Lower leg skin (tissue), 3 donors: ENCODE data around the gene CDC25B.

Experiments
- POLR2A ChIP-seq, 2 donors: fragments of 450-650 bp; IDR thresholded peaks; one replicate each; pipeline ENCODE4 v1.6.1; 2016 to 2017; ENCODE audit warnings: antibody characterized with exemption in 2 of 2, mild to moderate bottlenecking in 1 of 2, moderate library complexity in 1 of 2
- TF ChIP-seq, protein P1 (sequence below), 3 donors: fragments of 450-650 bp; IDR thresholded peaks; one replicate each; pipeline ENCODE4 v1.5.1; 2016; ENCODE audit warnings: antibody characterized with exemption in 3 of 3, mild to moderate bottlenecking in 3 of 3, moderate library complexity in 2 of 3

DNA sequence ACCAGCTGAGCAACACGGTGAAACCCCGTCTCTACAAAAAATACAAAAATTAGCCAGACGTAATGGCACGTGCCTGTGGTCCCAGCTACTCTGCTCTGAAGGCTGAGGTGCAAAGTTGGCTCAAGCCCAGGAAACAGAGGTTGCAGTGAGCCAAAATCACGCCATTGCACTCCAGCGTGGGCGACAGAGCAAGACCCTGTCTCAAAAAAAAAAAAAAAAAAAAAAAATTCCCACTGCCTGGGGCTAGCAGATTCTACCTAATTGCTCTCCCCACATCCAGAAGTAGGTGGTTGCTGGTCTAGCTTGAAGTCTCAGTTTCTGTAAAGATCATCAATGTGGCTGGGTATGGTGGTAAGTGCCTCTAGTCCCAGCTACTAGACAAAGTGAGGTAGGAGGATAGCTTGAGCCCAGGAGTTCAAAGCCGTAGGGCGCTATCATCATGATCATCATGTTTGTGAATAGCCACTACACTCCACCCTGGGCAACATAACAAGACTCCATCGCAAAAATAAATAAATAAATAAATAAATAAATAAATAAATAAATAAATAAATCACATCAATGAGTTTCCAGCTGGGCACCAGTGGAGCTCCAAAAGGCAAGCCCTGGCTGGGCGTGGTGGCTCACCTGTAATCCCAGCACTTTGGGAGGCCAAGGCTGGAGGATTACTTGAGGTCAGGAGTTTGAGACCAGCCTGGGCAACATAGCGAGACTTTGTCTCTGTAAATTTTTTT is 17.9 kb downstream of the CDC25B start:
- TF ChIP-seq, protein P1, sequence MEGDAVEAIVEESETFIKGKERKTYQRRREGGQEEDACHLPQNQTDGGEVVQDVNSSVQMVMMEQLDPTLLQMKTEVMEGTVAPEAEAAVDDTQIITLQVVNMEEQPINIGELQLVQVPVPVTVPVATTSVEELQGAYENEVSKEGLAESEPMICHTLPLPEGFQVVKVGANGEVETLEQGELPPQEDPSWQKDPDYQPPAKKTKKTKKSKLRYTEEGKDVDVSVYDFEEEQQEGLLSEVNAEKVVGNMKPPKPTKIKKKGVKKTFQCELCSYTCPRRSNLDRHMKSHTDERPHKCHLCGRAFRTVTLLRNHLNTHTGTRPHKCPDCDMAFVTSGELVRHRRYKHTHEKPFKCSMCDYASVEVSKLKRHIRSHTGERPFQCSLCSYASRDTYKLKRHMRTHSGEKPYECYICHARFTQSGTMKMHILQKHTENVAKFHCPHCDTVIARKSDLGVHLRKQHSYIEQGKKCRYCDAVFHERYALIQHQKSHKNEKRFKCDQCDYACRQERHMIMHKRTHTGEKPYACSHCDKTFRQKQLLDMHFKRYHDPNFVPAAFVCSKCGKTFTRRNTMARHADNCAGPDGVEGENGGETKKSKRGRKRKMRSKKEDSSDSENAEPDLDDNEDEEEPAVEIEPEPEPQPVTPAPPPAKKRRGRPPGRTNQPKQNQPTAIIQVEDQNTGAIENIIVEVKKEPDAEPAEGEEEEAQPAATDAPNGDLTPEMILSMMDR (IDR thresholded peaks at IDR 0.05): no peak
- TF ChIP-seq POLR2A (IDR thresholded peaks at IDR 0.05): no peak
